ENCODE data around the gene CMBL. TPM values are rescaled to one million over a fixed set of nuclear protein-coding genes. Genes with fewer than 3 reads are reported as not detected.

Gene CMBL
- total RNA-seq, 1 donor from 2014 or later, result 20.5 TPM

- DNase-seq (ENCODE audit: low spot score), result no peak
- no peaks in the 10 kb centered on the region for H3K27me3 Mint-ChIP-seq (ENCODE audit: low read depth)
- no peak overlapping the region for H3K4me3 Mint-ChIP-seq (ENCODE audit: unreplicated experiment)
- peaks cover 10% of the 10 kb centered on the region for H3K4me1 Mint-ChIP-seq (ENCODE audit: low read depth)
- H3K9me3 Mint-ChIP-seq (ENCODE audit: low read depth), result peaks cover 7% of the 10 kb centered on the region
- H3K27ac Mint-ChIP-seq (ENCODE audit: unreplicated experiment), result no peak overlapping the region
- TF ChIP-seq CTCF (IDR thresholded peaks at IDR 0.05), result no peak
- H3K36me3 Mint-ChIP-seq (ENCODE audit: low read depth), result peaks cover 18% of the 10 kb centered on the region
Observed at GRCh38 chr5:10297646-10298204, 10.0 kb downstream of the CMBL start.

- Mint-ChIP-seq H3K4me3 (ENCODE audit: unreplicated experiment) (no peak overlapping the region), H3K4me1 (ENCODE audit: low read depth) (no peaks in the 10 kb centered on the region), H3K36me3 (ENCODE audit: low read depth) (peaks cover 21% of the 10 kb centered on the region), H3K27ac (ENCODE audit: unreplicated experiment) (no peak overlapping the region), H3K27me3 (ENCODE audit: low read depth) (no peaks in the 10 kb centered on the region), H3K9me3 (ENCODE audit: low read depth) (peaks cover 7% of the 10 kb centered on the region)
- no peak for TF ChIP-seq CTCF (IDR thresholded peaks at IDR 0.05)
- DNase-seq (ENCODE audit: low spot score), result no peak
Observed at GRCh38 chr5:10295619-10296326, 11.9 kb downstream of the CMBL start.

- Mint-ChIP-seq H3K4me3 (ENCODE audit: unreplicated experiment) (no peak overlapping the region), H3K27ac (ENCODE audit: unreplicated experiment) (no peak overlapping the region), H3K27me3 (ENCODE audit: low read depth) (no peaks in the 10 kb centered on the region), H3K4me1 (ENCODE audit: low read depth) (no peaks in the 10 kb centered on the region), H3K9me3 (ENCODE audit: low read depth) (peaks cover 3% of the 10 kb centered on the region), H3K36me3 (ENCODE audit: low read depth) (peaks cover 13% of the 10 kb centered on the region)
- DNase-seq (ENCODE audit: low spot score), result no peak
- no peak for TF ChIP-seq CTCF (IDR thresholded peaks at IDR 0.05)
Observed at GRCh38 chr5:10293907-10294662, 13.6 kb downstream of the CMBL start.

GRCh38 chr5:10291692-10292339 lies 15.9 kb downstream of the CMBL start:
- H3K4me3 Mint-ChIP-seq (ENCODE audit: unreplicated experiment), result no peak overlapping the region
- H3K27ac Mint-ChIP-seq (ENCODE audit: unreplicated experiment), result no peak overlapping the region
- no peak for DNase-seq (ENCODE audit: low spot score)
- H3K9me3 Mint-ChIP-seq (ENCODE audit: low read depth), result peaks cover 3% of the 10 kb centered on the region
- peaks cover 15% of the 10 kb centered on the region for H3K36me3 Mint-ChIP-seq (ENCODE audit: low read depth)
- H3K27me3 Mint-ChIP-seq (ENCODE audit: low read depth), result no peaks in the 10 kb centered on the region
- TF ChIP-seq CTCF (IDR thresholded peaks at IDR 0.05), result no peak
- H3K4me1 Mint-ChIP-seq (ENCODE audit: low read depth), result no peaks in the 10 kb centered on the region

GRCh38 chr5:10290438-10290837 lies 17.3 kb downstream of the CMBL start:
- DNase-seq (ENCODE audit: low spot score), result no peak
- no peaks in the 10 kb centered on the region for H3K27me3 Mint-ChIP-seq (ENCODE audit: low read depth)
- no peak overlapping the region for H3K27ac Mint-ChIP-seq (ENCODE audit: unreplicated experiment)
- TF ChIP-seq CTCF (IDR thresholded peaks at IDR 0.05), result no peak
- peaks cover 3% of the 10 kb centered on the region for H3K9me3 Mint-ChIP-seq (ENCODE audit: low read depth)
- no peak overlapping the region for H3K4me3 Mint-ChIP-seq (ENCODE audit: unreplicated experiment)
- peaks cover 14% of the 10 kb centered on the region for H3K36me3 Mint-ChIP-seq (ENCODE audit: low read depth)
- H3K4me1 Mint-ChIP-seq (ENCODE audit: low read depth), result no peaks in the 10 kb centered on the region
